Stimulated activated CD4-positive, alpha-beta T cell treated with anti-CD3 and anti-CD28 coated beads, Interleukin-4, amount 100 ng/mL, for 24 hours (primary cell): ENCODE data around the gene SMPX.

ENCODE experiments used
- DNase-seq: peaks from one replicate; pipeline ENCODE4 v3.0.0-alpha.2; 2020

Gene SMPX

GRCh38 chrX:21708116-21708515, 49.8 kb downstream of the SMPX start:
- DNase-seq, result no peak

- DNase-seq, result no peak
These were observed 52.7 kb downstream of the SMPX start for GRCh38 chrX:21705225-21705624.

GRCh38 chrX:21702725-21703124, 55.2 kb downstream of the SMPX start:
- DNase-seq, result no peak

GRCh38 chrX:21700967-21701366, 56.9 kb downstream of the SMPX start:
- DNase-seq, result no peak

- DNase-seq, result no peak
These were observed 57.6 kb downstream of the SMPX start for GRCh38 chrX:21700275-21700674.

- no peak for DNase-seq
These were observed 58.8 kb downstream of the SMPX start for GRCh38 chrX:21699136-21699535.

- no peak for DNase-seq
These were observed 59.6 kb downstream of the SMPX start for GRCh38 chrX:21698272-21698671.

- no peak for DNase-seq
These were observed 66.4 kb downstream of the SMPX start for GRCh38 chrX:21691512-21692018.

- no peak for DNase-seq
These were observed 74.0 kb downstream of the SMPX start for GRCh38 chrX:21683941-21684340.

- DNase-seq, result no peak
These were observed 79.8 kb downstream of the SMPX start for GRCh38 chrX:21678048-21678612.

- no peak for DNase-seq
These were observed 82.0 kb downstream of the SMPX start for GRCh38 chrX:21675931-21676330.

- no peak for DNase-seq
These were observed 83.3 kb downstream of the SMPX start for GRCh38 chrX:21674430-21675186.

- DNase-seq, result no peak
These were observed 91.2 kb downstream of the SMPX start for GRCh38 chrX:21666679-21667078.

- DNase-seq, result no peak
These were observed 91.7 kb downstream of the SMPX start for GRCh38 chrX:21666252-21666651.

GRCh38 chrX:21662761-21663160, 95.2 kb downstream of the SMPX start:
- DNase-seq, result no peak

- DNase-seq, result no peak
These were observed 96.6 kb downstream of the SMPX start for GRCh38 chrX:21661316-21661715.

GRCh38 chrX:21660156-21660555, 97.8 kb downstream of the SMPX start:
- DNase-seq, result no peak

GRCh38 chrX:21659320-21659719, 98.6 kb downstream of the SMPX start:
- DNase-seq, result no peak

GRCh38 chrX:21658746-21659145, 99.2 kb downstream of the SMPX start:
- DNase-seq, result peak; percentile 5

- DNase-seq, result peak; percentile 4
These were observed 99.7 kb downstream of the SMPX start, which contains the start of gene KLHL34 for GRCh38 chrX:21658152-21658737. TSS of gene KLHL34 (minus strand) at chrX:21658330. CDS start at chrX:21657788, 542 bp downstream.

- no peak for DNase-seq
These were observed 100.4 kb downstream of the SMPX start for GRCh38 chrX:21657318-21658151.

- no peak for DNase-seq
These were observed 101.2 kb downstream of the SMPX start for GRCh38 chrX:21656587-21657317.
